ENCODE results near the gene MAPK11.
A peak's percentile ranks its signal among the peaks of the same experiment; 100 is the strongest.

The MAPK11 gene

DNA sequence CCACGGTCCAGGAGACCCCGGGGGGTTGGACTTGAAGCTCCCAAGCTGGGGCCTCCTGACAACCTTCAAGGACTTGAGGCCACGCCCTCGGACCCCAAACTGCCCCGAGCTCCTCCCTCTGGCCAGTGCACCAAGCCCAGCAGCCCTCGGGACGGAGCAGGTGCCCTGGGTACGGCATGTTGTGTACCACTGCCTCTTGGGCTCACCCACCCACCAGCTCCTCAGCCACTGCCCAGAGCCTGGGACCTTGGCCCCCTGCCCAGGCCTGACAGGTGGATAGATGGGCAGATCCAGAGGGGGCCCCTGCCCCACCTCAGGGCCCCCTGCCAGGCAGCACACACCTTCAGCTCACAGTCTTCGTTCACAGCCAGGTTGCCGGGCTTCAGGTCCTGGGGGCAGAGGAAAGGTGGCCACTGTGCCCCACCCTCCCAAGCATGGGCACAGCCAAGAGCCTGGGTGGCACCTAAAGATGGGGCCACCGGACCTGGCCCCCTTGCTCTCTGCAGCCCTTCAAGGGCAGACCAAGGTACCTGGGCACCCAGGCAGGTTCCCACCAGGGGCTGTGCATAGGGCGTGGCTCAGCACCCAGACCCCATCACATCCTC is 13.8 kb downstream of the MAPK11 start:
- H3K27ac ChIP-seq = no peak overlapping the region
- no peaks in the 10 kb centered on the region for H3K27me3 ChIP-seq
- H4K20me1 ChIP-seq = peaks cover 10 to 91% (median 55%) of the 10 kb centered on the region in 11 experiments; a peak in 21 of 22 replicates
- no peak overlapping the region for H3K4me3 ChIP-seq
- peaks cover 18 to 41% (median 25%) of the 10 kb centered on the region in 10 experiments for H3K4me1 ChIP-seq
- peaks cover 12 to 68% (median 44%) of the 10 kb centered on the region in 11 experiments; a peak in 20 of 22 replicates for H3K36me3 ChIP-seq
- no peak overlapping the region for H3K4me2 ChIP-seq
- no peak overlapping the region for H3K9ac ChIP-seq
- no peak for TF ChIP-seq Cebpa-rat (IDR thresholded peaks at IDR 0.05)
- H3K9me3 ChIP-seq (replicated peaks in 1 of 11) = no peaks in the 10 kb centered on the region

DNA sequence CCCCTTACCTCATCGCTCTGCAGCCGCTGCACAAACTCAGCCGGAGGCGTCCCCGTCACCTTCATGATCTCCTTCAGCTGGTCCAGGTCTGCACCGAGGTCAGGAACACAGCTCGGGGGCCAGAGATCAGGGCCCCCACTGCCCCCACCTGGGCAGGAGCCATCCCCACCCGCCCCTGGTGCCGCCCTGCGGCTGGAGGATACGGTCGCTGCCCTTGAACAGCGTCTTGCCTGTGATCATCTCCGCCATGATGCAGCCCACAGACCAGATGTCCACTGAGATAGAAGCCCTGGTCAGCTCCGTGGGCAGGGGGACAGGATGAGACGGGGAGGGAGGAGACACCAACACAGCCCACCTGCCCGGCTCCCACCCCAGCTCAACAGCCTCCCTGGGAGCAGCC is 14.6 kb downstream of the MAPK11 start:
- H3K9ac ChIP-seq = no peak overlapping the region
- no peak for TF ChIP-seq Cebpa-rat (IDR thresholded peaks at IDR 0.05)
- peaks cover 12 to 68% (median 44%) of the 10 kb centered on the region in 11 experiments; a peak in 20 of 22 replicates for H3K36me3 ChIP-seq
- H4K20me1 ChIP-seq = peaks cover 10 to 91% (median 54%) of the 10 kb centered on the region in 11 experiments; a peak in 21 of 22 replicates
- H3K4me2 ChIP-seq = no peak overlapping the region
- peaks cover 19 to 41% (median 26%) of the 10 kb centered on the region in 10 experiments for H3K4me1 ChIP-seq
- H3K27me3 ChIP-seq = no peaks in the 10 kb centered on the region
- H3K4me3 ChIP-seq = no peak overlapping the region
- no peak overlapping the region for H3K27ac ChIP-seq
- no peaks in the 10 kb centered on the region for H3K9me3 ChIP-seq (replicated peaks in 1 of 11)

DNA sequence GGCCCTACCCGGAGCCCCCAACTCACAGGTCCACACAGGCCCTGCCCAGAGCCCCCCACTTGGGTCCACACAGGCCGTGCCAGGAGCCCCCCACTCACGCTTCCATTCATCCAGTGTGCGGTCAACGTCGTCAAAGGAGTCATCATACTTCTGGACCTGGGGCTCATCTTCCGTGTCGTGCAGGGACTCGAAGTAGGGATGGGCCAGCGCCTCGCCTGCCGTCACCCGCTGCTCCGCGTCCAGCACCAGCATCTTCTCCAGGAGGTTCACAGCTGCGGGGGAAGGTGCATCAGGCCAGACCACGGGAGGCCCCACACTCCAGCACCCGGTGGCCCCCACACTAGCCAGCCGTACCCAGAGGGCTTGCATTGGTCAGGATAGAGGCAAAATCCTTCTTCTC is 15.1 kb downstream of the MAPK11 start:
- no peak overlapping the region for H3K27ac ChIP-seq
- peaks cover 10 to 91% (median 57%) of the 10 kb centered on the region in 11 experiments; a peak in 21 of 22 replicates for H4K20me1 ChIP-seq
- no peak for TF ChIP-seq Cebpa-rat (IDR thresholded peaks at IDR 0.05)
- no peaks in the 10 kb centered on the region for H3K27me3 ChIP-seq
- H3K36me3 ChIP-seq = peaks cover 12 to 68% (median 44%) of the 10 kb centered on the region in 11 experiments; a peak in 20 of 22 replicates
- H3K4me2 ChIP-seq = no peak overlapping the region
- no peak overlapping the region for H3K4me3 ChIP-seq
- peaks cover 19 to 41% (median 26%) of the 10 kb centered on the region in 10 experiments for H3K4me1 ChIP-seq
- H3K9ac ChIP-seq = no peak overlapping the region
- no peaks in the 10 kb centered on the region for H3K9me3 ChIP-seq (replicated peaks in 1 of 11)

DNA sequence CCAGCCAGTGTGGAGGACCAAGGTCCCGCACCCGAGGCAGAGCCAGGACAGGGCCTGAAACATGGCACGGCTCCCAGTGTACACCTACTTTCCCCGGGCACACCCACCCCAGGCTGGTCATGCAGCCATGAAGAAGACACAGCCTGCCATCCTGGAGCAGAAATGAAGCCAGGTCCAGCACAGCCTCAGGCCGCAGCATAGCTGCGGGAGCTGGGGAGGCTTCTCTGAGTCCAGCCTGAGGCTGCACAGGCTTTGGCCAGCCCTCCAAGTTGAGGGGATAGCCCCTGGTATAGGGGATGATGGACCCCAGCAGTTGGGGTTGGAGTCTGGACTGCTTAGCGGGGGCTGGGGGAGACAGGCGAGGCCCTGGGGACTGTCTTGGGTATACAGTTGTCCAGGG is 16.2 kb downstream of the MAPK11 start:
- Histone ChIP-seq H3K27me3 (no peaks in the 10 kb centered on the region), H3K27ac (no peak overlapping the region), H3K9ac (peak overlapping the region in 2 of 11 experiments; percentile 2 to 9; a peak in 1 of 22 replicates), H3K9me3 (replicated peaks in 1 of 11) (no peaks in the 10 kb centered on the region), H3K4me2 (no peak overlapping the region), H4K20me1 (peaks cover 10 to 92% (median 59%) of the 10 kb centered on the region in 11 experiments; a peak in 21 of 22 replicates), H3K36me3 (peaks cover 12 to 73% (median 44%) of the 10 kb centered on the region in 11 experiments; a peak in 20 of 22 replicates), H3K4me1 (peaks cover 26 to 42% (median 29%) of the 10 kb centered on the region in 10 experiments), H3K4me3 (no peak overlapping the region)
- TF ChIP-seq Cebpa-rat (IDR thresholded peaks at IDR 0.05) = no peak

DNA sequence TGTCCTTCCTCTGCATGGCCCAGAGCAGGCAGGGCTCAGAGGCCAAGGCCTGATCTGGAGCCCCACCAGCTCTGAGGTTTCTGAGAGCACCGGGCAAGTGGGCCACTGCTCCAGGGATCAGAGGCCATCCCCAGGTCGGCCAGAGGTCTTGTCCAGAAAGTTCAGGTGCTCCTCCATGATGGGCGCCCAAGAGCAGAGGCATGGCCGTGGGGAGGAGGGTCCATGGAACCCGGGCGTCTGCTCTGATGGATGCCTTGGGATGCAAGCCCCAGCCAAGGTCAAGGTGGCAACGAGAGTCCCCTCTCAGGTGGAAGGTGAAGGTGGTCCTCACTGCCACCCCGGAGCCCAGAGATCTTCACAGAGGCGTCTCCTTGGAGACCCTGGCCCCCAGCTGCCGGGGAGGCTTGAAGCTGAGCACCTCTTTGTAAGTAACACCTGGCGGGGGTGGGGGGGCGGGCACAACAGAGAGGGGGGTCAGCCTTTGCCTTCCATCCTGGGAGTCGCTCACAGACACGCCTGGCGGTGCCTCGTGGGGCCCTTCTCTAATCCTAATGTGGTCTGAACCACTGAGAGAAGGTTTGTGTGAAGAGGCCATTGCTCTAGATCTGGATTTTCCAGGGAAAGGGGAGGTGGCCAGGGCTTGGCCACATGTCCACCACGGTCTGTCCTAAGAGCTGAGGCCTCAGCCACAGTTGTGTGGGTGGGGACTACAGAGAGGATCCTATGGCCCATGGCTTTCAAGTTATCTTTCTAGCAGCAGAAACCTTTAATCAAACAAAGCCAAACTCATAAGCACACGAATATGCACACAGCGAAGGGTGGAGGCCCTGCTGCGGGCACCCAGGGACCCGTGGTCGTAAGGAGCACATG is 16.9 kb downstream of the MAPK11 start:
- no peak overlapping the region for H3K4me2 ChIP-seq
- TF ChIP-seq Cebpa-rat (IDR thresholded peaks at IDR 0.05) = no peak
- peaks cover 5 to 91% (median 58%) of the 10 kb centered on the region in 11 experiments; a peak in 21 of 22 replicates for H4K20me1 ChIP-seq
- H3K36me3 ChIP-seq = peaks cover 12 to 72% (median 44%) of the 10 kb centered on the region in 11 experiments; a peak in 20 of 22 replicates
- no peak overlapping the region for H3K27ac ChIP-seq
- no peaks in the 10 kb centered on the region for H3K27me3 ChIP-seq
- no peak overlapping the region for H3K4me3 ChIP-seq
- peaks cover 26 to 43% (median 33%) of the 10 kb centered on the region in 10 experiments for H3K4me1 ChIP-seq
- no peaks in the 10 kb centered on the region for H3K9me3 ChIP-seq (replicated peaks in 1 of 11)
- peak overlapping the region in 4 of 11 experiments; percentile 2 to 43 (median 21); a peak in 2 of 22 replicates for H3K9ac ChIP-seq

- no peak for TF ChIP-seq Cebpa-rat (IDR thresholded peaks at IDR 0.05)
- peak overlapping the region in 9 of 11 experiments; percentile 82 to 90 (median 88); a peak in 14 of 22 replicates for H3K9ac ChIP-seq
- H3K9me3 ChIP-seq (replicated peaks in 1 of 11) = no peaks in the 10 kb centered on the region
- peaks cover 14 to 72% (median 44%) of the 10 kb centered on the region in 11 experiments; a peak in 20 of 22 replicates for H3K36me3 ChIP-seq
- H3K27me3 ChIP-seq = no peaks in the 10 kb centered on the region
- peak overlapping the region; percentile 96 to 100 (median 98) for H3K4me2 ChIP-seq
- H3K27ac ChIP-seq = peak overlapping the region in 8 of 11 experiments; percentile 75 to 87 (median 83); a peak in 11 of 22 replicates
- peak overlapping the region in 7 of 10 experiments; percentile 79 to 88 (median 83); a peak in 10 of 20 replicates for H3K4me3 ChIP-seq
- H4K20me1 ChIP-seq = peaks cover 5 to 91% (median 61%) of the 10 kb centered on the region in 11 experiments; a peak in 21 of 22 replicates
- H3K4me1 ChIP-seq = peaks cover 35 to 50% (median 42%) of the 10 kb centered on the region in 10 experiments
These were observed 17.8 kb downstream of the MAPK11 start for GRCh38 chr22:50252082-50253045.

- peak overlapping the region in 9 of 11 experiments; percentile 75 to 87 (median 82); a peak in 17 of 22 replicates for H3K27ac ChIP-seq
- H3K9ac ChIP-seq = peak overlapping the region; percentile 82 to 90 (median 88); a peak in 21 of 22 replicates
- H3K27me3 ChIP-seq = no peaks in the 10 kb centered on the region
- H3K4me2 ChIP-seq = peak overlapping the region; percentile 96 to 100 (median 98)
- H3K4me1 ChIP-seq = peaks cover 38 to 56% (median 46%) of the 10 kb centered on the region in 10 experiments
- peaks cover 13 to 72% (median 44%) of the 10 kb centered on the region in 11 experiments; a peak in 21 of 22 replicates for H3K36me3 ChIP-seq
- no peaks in the 10 kb centered on the region for H3K9me3 ChIP-seq (replicated peaks in 1 of 11)
- H3K4me3 ChIP-seq = peak overlapping the region; percentile 72 to 88 (median 82)
- H4K20me1 ChIP-seq = peaks cover 5 to 91% (median 59%) of the 10 kb centered on the region in 11 experiments; a peak in 21 of 22 replicates
- no peak for TF ChIP-seq Cebpa-rat (IDR thresholded peaks at IDR 0.05)
These were observed 18.6 kb downstream of the MAPK11 start for GRCh38 chr22:50251477-50252081.

All from BLaER1 treated with 17β-estradiol and CSF1 and Interleukin-3, amounts not matched to agents 10 nM and 100 nM (cell line).